GM19372 (cell line): Measurements from ENCODE around the gene HOXA3.

Source experiments
- ATAC-seq: cut with Tn5 transposase; IDR thresholded peaks from one replicate; pipeline ENCODE4 v1.9.1; 2021; ENCODE audit warnings: mild to moderate bottlenecking, low read depth, moderate library complexity; ENCODE audit not compliant: unreplicated experiment

The HOXA3 gene

GRCh38 chr7:27117887-27118491 is 34.4 kb downstream of the HOXA3 start:
- ATAC-seq = no peak

DNA sequence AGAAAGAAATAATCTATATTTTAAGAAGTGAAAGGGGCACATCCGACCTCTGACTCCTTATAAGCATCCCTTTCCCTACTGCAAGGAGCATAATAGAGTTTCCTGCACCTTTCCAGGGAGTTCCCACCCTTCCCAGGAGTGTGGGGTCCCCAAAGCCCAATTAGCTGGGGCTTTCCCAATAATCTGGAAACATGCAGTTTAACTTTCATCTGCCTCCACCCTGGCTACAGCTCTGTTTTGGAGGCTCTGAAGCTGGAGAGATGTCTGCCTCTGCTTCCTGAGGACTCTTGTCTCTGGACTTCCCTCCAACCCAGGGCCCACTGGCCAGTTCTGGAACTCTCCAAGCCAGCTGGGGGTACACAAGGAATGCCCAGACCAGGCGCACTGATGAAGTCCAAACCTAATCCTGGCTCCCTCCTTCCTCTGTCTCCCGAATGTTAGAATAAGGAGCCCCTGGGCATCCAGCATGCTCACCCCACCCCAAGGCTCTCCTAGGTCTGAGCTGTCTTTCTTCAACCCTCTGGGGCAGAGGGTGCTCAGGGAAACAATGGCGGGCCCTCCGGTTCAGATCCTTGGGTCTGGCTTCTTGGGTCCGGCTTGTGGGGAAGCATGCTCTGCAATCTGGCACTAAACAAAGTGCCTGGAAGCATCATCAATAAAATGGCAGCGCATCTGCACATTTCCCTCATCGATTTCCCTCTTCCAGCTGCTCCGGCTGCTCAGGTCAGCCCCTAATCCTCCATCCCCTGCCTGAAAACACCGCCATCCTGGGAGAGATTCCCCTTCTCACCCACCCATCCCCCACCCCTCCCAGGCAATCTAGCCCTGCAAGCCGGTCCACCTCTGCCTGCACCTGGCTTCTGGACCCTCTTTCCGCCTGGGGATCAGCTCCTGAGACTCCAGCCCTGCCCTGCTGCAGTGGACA is 35.2 kb downstream of the HOXA3 start:
- no peak for ATAC-seq

- no peak for ATAC-seq
These were observed 36.1 kb downstream of the HOXA3 start for GRCh38 chr7:27116031-27116961.

DNA sequence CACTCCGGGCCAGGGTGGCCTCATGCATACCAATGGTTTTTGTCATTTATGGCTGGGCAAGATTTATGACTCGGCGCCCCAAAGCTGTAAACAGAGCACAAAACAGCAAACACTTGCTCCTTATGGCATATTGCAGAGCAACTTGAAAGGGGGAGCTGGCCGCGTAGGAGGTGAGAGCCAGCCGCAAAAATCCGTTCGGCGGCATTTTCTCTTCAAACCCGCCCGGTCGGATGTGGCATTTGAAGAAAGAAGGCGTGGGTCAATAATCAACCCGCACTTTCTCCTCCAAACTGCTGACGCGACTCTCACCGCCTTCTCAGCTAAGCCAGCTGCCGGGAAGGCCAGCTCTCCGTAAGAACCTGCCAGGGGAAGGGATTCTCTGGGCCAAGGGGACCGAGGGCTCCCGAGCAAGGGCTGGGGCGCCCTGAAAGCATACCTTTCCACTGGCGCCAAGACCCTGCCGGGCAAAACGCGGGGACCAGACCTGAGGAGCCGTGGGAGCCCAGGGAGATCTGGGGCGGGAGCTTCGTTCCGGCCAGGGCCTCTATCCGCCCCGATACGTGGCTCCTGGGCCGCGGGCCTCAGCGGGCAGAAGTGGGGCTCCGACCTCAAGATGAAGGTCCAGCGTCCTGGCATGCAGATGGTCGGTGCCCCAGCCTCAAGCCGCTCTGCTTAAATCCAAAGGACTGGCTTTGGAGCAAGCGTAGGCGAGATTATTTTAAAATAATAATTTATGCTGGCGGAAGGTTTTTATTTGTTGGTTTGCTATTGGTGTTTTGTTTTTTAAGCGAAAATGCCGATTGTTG is 37.0 kb downstream of the HOXA3 start:
- ATAC-seq = no peak

DNA sequence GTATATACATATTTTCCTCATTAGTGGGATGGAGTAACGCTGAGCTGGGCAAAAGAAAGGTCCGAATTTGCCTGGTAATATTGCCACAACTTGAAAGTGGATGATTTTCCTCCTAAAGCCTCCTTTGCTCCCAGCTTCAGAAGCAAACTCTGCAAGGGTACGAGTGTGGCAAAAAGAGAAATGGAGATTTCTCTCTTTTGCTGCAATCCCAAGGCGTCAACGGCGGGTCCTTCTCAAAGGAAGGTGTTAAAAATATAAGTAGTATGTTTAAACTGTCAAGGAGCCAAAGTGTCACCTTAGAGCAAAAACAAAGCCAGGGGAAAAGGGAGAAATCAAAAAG is 37.5 kb downstream of the HOXA3 start:
- ATAC-seq = no peak

DNA sequence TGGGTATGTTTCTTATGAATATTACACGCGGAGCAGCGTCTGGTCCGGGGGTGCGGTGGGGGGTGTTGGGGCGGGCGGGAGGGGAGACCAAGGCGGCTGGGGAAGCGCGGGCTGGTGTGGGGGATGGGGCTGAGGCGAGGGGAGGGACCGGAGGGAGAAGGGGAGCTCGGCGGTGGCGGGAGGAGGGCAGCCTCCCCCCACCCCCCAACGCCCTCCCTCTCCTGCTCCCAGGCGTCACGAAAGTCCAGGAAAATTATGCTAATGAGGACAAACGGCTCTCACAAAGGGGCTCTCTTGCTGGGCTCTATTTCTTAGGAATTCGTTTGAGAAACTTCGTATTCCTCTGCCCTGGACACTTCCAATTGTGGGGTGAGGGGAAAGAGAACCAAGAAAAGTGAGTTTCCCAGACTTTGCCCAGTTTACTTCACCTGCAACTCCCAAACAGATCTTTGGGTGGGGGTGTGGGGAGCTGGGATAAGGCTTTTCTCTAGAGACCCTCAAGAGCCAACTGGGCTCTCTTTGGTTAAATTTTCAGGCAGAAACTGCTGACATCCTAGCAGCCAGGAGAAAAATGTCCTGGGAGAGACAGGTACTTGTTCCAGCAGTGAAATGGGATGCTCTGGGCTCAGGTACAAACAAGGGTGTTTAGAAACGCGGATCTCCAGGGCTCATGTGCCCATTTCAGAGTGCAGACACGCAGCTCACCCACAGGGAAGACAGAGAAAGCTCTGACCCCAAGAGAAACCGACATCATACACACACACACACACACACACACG is 38.2 kb downstream of the HOXA3 start:
- no peak for ATAC-seq

GRCh38 chr7:27112955-27113949 is 39.1 kb downstream of the HOXA3 start:
- ATAC-seq = no peak

- no peak for ATAC-seq
These were observed 40.0 kb downstream of the HOXA3 start for GRCh38 chr7:27112361-27112760.

GRCh38 chr7:27111751-27112277 is 40.6 kb downstream of the HOXA3 start:
- ATAC-seq = no peak

- no peak for ATAC-seq
These were observed 41.2 kb downstream of the HOXA3 start for GRCh38 chr7:27111042-27111750.

GRCh38 chr7:27110186-27111031 is 42.0 kb downstream of the HOXA3 start:
- no peak for ATAC-seq

- no peak for ATAC-seq
These were observed 42.8 kb downstream of the HOXA3 start for GRCh38 chr7:27109466-27110185.

- no peak for ATAC-seq
These were observed 43.8 kb downstream of the HOXA3 start for GRCh38 chr7:27108390-27109127.

DNA sequence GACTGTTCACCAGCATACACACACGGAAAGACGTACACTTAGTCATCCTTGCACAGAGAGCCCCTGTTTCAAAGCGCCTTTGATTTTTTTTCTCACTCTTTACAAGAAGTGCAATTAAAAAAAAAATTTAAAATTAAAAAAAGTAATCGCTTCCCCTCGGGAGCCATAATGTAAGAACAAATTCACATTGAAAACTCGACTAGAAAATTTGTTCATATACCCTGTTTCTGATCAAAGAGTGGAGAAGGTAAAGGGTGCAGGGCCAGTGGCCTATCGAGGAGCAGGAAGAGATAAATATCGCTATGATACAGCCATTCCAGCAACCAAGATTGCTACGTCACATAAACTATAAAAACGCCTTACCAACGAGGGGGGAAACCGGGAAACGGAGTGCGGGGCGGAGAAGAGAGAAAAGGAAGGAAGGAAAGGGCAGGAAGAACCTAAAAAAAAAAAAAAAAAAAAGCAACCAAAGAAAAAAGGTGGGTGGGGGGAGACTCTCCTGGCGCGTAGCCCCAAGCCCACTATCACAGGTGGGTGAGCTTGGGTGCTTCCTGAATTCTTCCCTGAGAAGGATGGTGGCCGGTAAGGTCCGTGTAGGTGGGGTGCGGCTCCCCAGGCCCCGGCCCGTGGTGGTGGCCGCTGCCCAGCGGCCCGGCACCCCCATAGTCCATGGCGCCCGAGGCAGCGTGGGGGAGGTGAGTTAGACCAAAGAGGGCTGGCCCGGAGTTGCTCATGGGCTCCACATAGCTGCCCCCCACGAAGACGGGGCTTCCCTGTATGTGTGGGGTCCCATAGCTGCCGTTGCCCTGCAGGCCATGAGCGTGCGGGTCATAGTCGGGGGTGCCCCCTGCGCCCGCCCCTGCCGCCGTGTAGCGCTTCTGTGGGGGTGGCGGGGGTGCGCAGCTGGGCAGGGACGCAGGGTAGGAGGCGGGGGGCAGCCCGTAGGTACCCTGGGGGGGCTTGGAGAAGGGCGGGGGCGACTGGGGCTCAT is 44.7 kb downstream of the HOXA3 start:
- ATAC-seq = no peak
